IMR-90 (cell line): ENCODE data around the gene FNTB. TPM values are rescaled to one million over a fixed set of nuclear protein-coding genes. Genes with fewer than 3 reads are reported as not detected.

Experiments used
- ATAC-seq: fragments of 200-7000 bp; cut with Tn5 transposase; 2 replicates; pipeline ENCODE4 v1.9.1; 2020; ENCODE audit warnings: low read depth, mild to moderate bottlenecking, moderate library complexity
- BruUV-seq: library from RNA; stranded (reverse); fragments of 400-500 nt; replicated peaks from 2 replicates; lab custom pipeline; 2021; lab: Mats Ljungman, UMichigan
- CTCF ChIA-PET: fragments of 300-600 bp; formaldehyde crosslinking; extraction: SDS; loops from one replicate; lab custom pipeline; 2021; ENCODE audit warnings: antibody characterized with exemption; lab: Yijun Ruan, JAX
- POLR2A ChIA-PET: fragments of 300-600 bp; sonication (Branson Sonifier 250); formaldehyde crosslinking; loops from one replicate; lab custom pipeline; 2022; ENCODE audit warnings: antibody characterized with exemption; ENCODE audit not compliant: unreplicated experiment; lab: Charles Lee
- DNase-seq: peaks from one replicate; pipeline ENCODE4 v3.0.0; 2013
- H2AFZ ChIP-seq: replicated peaks from 2 replicates; pipeline ENCODE3; 2013; ENCODE audit warnings: low read length, mild to moderate bottlenecking; ENCODE audit not compliant: poor library complexity
- H2AK5ac ChIP-seq: 2 replicates; pipeline ENCODE4 v1.6.1; 2013; ENCODE audit warnings: low read depth, low read length, inconsistent platforms
- H2AK9ac ChIP-seq: replicated peaks from 2 replicates; pipeline ENCODE3; 2013; ENCODE audit warnings: mild to moderate bottlenecking, low read depth, low read length, moderate library complexity; ENCODE audit not compliant: poor library complexity
- H2BK120ac ChIP-seq: 2 replicates; pipeline ENCODE4 v1.6.1; 2013; ENCODE audit warnings: low read depth, low read length, inconsistent platforms
- H2BK15ac ChIP-seq: 3 replicates; pipeline ENCODE4 v1.6.1; 2013; ENCODE audit warnings: low read depth, low read length, inconsistent platforms
- H2BK20ac ChIP-seq: 2 replicates; pipeline ENCODE4 v1.6.1; 2013; ENCODE audit warnings: low read depth, mild to moderate bottlenecking, inconsistent platforms, low read length, moderate library complexity
- H2BK5ac ChIP-seq: 2 replicates; pipeline ENCODE4 v1.6.1; 2013; ENCODE audit warnings: mild to moderate bottlenecking, low read depth, low read length, inconsistent platforms; ENCODE audit not compliant: poor library complexity, severe bottlenecking
- H3K14ac ChIP-seq: replicated peaks from 2 replicates; pipeline ENCODE4 v1.6.1; 2013; ENCODE audit warnings: low read depth, low read length, inconsistent platforms
- H3K18ac ChIP-seq: 2 replicates; pipeline ENCODE4 v1.6.1; 2013; ENCODE audit warnings: low read depth, low read length, control low read depth
- H3K23ac ChIP-seq: 2 replicates; pipeline ENCODE4 v1.6.1; 2013; ENCODE audit warnings: low read depth, low read length, inconsistent platforms
- H3K27ac ChIP-seq: 2 replicates; pipeline ENCODE4 v1.5.1; 2013; ENCODE audit warnings: mild to moderate bottlenecking, control low read depth, low read length; ENCODE audit not compliant: insufficient read depth
- H3K27me3 ChIP-seq: 2 replicates; pipeline ENCODE4 v1.6.1; 2013; ENCODE audit warnings: low read length; ENCODE audit not compliant: control insufficient read depth, insufficient read depth
- H3K36me3 ChIP-seq: 2 replicates; pipeline ENCODE4 v1.6.1; 2013; ENCODE audit warnings: low read length, mixed read lengths; ENCODE audit not compliant: control insufficient read depth, insufficient read depth
- H3K4ac ChIP-seq: 2 replicates; pipeline ENCODE4 v1.6.1; 2013; ENCODE audit warnings: low read depth, low read length, inconsistent platforms
- H3K4me1 ChIP-seq: 2 replicates; pipeline ENCODE4 v1.6.1; 2013; ENCODE audit warnings: low read length, mixed read lengths; ENCODE audit not compliant: control insufficient read depth, insufficient read depth
- H3K4me2 ChIP-seq: 2 replicates; pipeline ENCODE4 v1.6.1; 2013; ENCODE audit warnings: low read depth, mild to moderate bottlenecking, control low read depth, low read length, moderate library complexity
- H3K4me3 ChIP-seq: 2 replicates; pipeline ENCODE4 v1.5.1; 2013; ENCODE audit warnings: low read depth, mild to moderate bottlenecking, control low read depth, low read length, moderate library complexity; ENCODE audit not compliant: insufficient read depth
- H3K56ac ChIP-seq: 2 replicates; pipeline ENCODE4 v1.6.1; 2013; ENCODE audit warnings: low read length, inconsistent platforms; ENCODE audit not compliant: insufficient read depth; ENCODE audit errors: extremely low read depth
- H3K79me1 ChIP-seq, 2 experiments: 2 replicates each; pipeline ENCODE4 v1.6.1; 2013; ENCODE audit warnings: low read length in 2 of 2, inconsistent platforms in 1 of 2, low read depth in 1 of 2
- H3K9ac ChIP-seq: 2 replicates; pipeline ENCODE4 v1.6.1; 2013; ENCODE audit warnings: low read depth, low read length, control low read depth
- H3K9me1 ChIP-seq: 2 replicates; pipeline ENCODE4 v1.6.1; 2013; ENCODE audit warnings: low read length, inconsistent platforms; ENCODE audit not compliant: insufficient read depth
- H3K9me3 ChIP-seq: 2 replicates; pipeline ENCODE4 v1.6.1; 2013; ENCODE audit warnings: low read length; ENCODE audit not compliant: control insufficient read depth, insufficient read depth
- H4K20me1 ChIP-seq: 2 replicates; pipeline ENCODE4 v1.6.1; 2013; ENCODE audit warnings: low read length, inconsistent platforms; ENCODE audit not compliant: insufficient read depth
- H4K5ac ChIP-seq: 2 replicates; pipeline ENCODE4 v1.6.1; 2013; ENCODE audit warnings: mild to moderate bottlenecking, low read depth, low read length, control low read depth
- H4K8ac ChIP-seq, 2 experiments: 2 replicates each; pipeline ENCODE4 v1.6.1; 2013; ENCODE audit warnings: low read depth in 2 of 2, low read length in 2 of 2, control low read depth in 1 of 2, inconsistent platforms in 1 of 2
- H4K91ac ChIP-seq: 2 replicates; pipeline ENCODE4 v1.6.1; 2013; ENCODE audit warnings: low read depth, low read length, inconsistent platforms; ENCODE audit not compliant: insufficient read depth
- BHLHE40 ChIP-seq: fragments of 150-350 bp; IDR thresholded peaks from 2 replicates; pipeline ENCODE4 v1.6.1; 2016; ENCODE audit warnings: mild to moderate bottlenecking, low read depth, low read length
- CHD1 ChIP-seq: IDR thresholded peaks from 2 replicates; pipeline ENCODE4 v1.6.1; 2012; ENCODE audit warnings: low read depth, low read length, improper control_type of control experiment
- FOS ChIP-seq: fragments of 150-350 bp; IDR thresholded peaks from 2 replicates; pipeline ENCODE4 v1.6.1; 2016; ENCODE audit warnings: low read depth, low read length
- MAFK ChIP-seq: IDR thresholded peaks from 2 replicates; pipeline ENCODE4 v1.6.1; 2012; ENCODE audit warnings: low read depth, low read length, improper control_type of control experiment
- RAD21 ChIP-seq: IDR thresholded peaks from 2 replicates; pipeline ENCODE4 v1.6.1; 2012; ENCODE audit warnings: low read length, improper control_type of control experiment
- RCOR1 ChIP-seq: IDR thresholded peaks from 2 replicates; pipeline ENCODE4 v1.6.1; 2012; ENCODE audit warnings: mild to moderate bottlenecking, low read length, improper control_type of control experiment; ENCODE audit not compliant: insufficient replicate concordance
- RFX5 ChIP-seq: IDR thresholded peaks from 2 replicates; pipeline ENCODE4 v1.8.0; 2012; ENCODE audit warnings: low read depth, mild to moderate bottlenecking, low read length, moderate library complexity
- SMC3 ChIP-seq: fragments of 150-350 bp; IDR thresholded peaks from 2 replicates; pipeline ENCODE4 v1.6.1; 2016; ENCODE audit warnings: low read depth, mild to moderate bottlenecking, antibody characterized with exemption, low read length, moderate library complexity
- WGBS, 2 experiments: methylation state at CpG; one replicate each; pipeline versions ENCODE4 v1.1.5 to v1.1.7; 2013; ENCODE audit warnings: missing lambda C conversion rate in 2 of 2; ENCODE audit not compliant: insufficient read length in 1 of 2; ENCODE audit errors: extremely low coverage in 2 of 2; 5-methylcytosine and 5-hydroxymethylcytosine counted together
- dilution Hi-C: fragments of 300-500 bp; cut with HindIII; formaldehyde crosslinking; loops from one replicate; pipeline ENCODE4 v1.14.3; 2018; ENCODE audit warnings: low sequenced_read_pairs; ENCODE audit not compliant: unreplicated experiment
- in situ Hi-C: fragments of 300-500 bp; cut with MboI; formaldehyde crosslinking; loops from 3 replicates; pipeline ENCODE4 v1.14.3; 2019; ENCODE audit warnings: low sequenced_read_pairs, inconsistent platforms, mixed read lengths
- intact Hi-C: fragments of 100-400 bp; cut with micrococcal nuclease; formaldehyde crosslinking; loops from 2 replicates; pipeline ENCODE4 v1.10.0; 2022
- polyA plus RNA-seq, 3 experiments: library from polyadenylated mRNA; depleted of rRNA; stranded (reverse); fragments of >200 nt; gene quantifications; 2 replicates each; pipeline ENCODE4 v1.2.3, GENCODE V29; 2012; ENCODE audit warnings: low replicate concordance in 1 of 3
- total RNA-seq: library from RNA; depleted of rRNA; stranded (reverse); fragments of >200 nt; gene quantifications from 2 replicates; pipeline ENCODE4 v1.2.3, GENCODE V29; 2012
- TF ChIP-seq, protein P1 (sequence below): fragments of 150-350 bp; IDR thresholded peaks from 2 replicates; pipeline ENCODE4 v1.6.1; 2017; ENCODE audit warnings: mild to moderate bottlenecking, antibody characterized with exemption, low read length, low read depth
- TF ChIP-seq, protein P2 (sequence below): conservative IDR thresholded peaks from 2 replicates; pipeline ENCODE4 v1.5.1; 2012; ENCODE audit warnings: mild to moderate bottlenecking, low read depth, low read length, improper control_type of control experiment

Gene FNTB
- total and polyA plus RNA-seq, 2 of the 4 experiments (the other 2 are of a cell fraction) = 9.9 to 18.5 TPM

DNA sequence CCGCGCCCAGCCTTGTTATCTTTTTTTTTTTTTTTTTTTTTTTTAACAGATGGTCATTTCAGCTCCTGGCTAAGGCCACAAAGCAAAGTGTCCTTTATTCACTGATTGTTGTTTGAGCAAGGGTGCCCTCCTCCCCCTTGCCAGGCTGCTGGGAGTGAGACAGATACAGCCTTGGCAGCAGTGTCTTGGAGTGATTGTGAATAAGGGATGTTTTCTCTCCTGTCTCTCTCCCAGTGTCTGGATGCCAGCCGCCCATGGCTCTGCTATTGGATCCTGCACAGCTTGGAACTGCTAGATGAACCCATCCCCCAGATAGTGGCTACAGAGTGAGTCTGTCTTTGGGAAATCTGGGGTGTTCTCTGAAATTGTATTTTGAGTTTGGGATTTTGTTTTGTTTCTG is 28.7 kb downstream of the FNTB start:
- Histone ChIP-seq H4K5ac (no peak overlapping the region), H3K4me1 (no peaks in the 10 kb centered on the region), H2BK120ac (no peak overlapping the region), H2AK9ac (no peak overlapping the region), H2AFZ (no peak overlapping the region), H2BK20ac (no peak overlapping the region), H4K91ac (no peak overlapping the region), H3K9me3 (no peaks in the 10 kb centered on the region), H3K9ac (no peak overlapping the region), H2BK5ac (no peak overlapping the region), H3K14ac (no peak overlapping the region), H3K27ac (no peak overlapping the region), H3K18ac (no peak overlapping the region), H3K27me3 (no peaks in the 10 kb centered on the region), H3K23ac (no peak overlapping the region), H3K56ac (no peak overlapping the region), H2BK15ac (no peak overlapping the region), H3K79me1 (no peaks in the 10 kb centered on the region), H3K4ac (no peak overlapping the region), H4K8ac (no peak overlapping the region), H3K4me3 (no peak overlapping the region), H4K20me1 (no peaks in the 10 kb centered on the region), H2AK5ac (no peak overlapping the region), H3K4me2 (no peak overlapping the region), H3K36me3 (peaks cover 15% of the 10 kb centered on the region), H3K9me1 (no peaks in the 10 kb centered on the region)
- ChIA-PET POLR2A (no interaction called here), CTCF (interaction anchor here (1.0 kb wide), 1 partner anchor 31 kb away, joined by 3 read pairs; no protein-coding TSS in a partner anchor)
- in situ Hi-C loops (no loop called here), intact Hi-C loops (no loop called here), dilution Hi-C loops (no loop called here)
- TF ChIP-seq RFX5 (no peak), CHD1 (no peak), MAFK (no peak), RCOR1 (no peak), SMC3 (no peak), BHLHE40 (no peak), RAD21 (no peak), FOS (no peak)
- TF ChIP-seq, protein P1, sequence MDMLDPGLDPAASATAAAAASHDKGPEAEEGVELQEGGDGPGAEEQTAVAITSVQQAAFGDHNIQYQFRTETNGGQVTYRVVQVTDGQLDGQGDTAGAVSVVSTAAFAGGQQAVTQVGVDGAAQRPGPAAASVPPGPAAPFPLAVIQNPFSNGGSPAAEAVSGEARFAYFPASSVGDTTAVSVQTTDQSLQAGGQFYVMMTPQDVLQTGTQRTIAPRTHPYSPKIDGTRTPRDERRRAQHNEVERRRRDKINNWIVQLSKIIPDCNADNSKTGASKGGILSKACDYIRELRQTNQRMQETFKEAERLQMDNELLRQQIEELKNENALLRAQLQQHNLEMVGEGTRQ = no peak
- TF ChIP-seq, protein P2, sequence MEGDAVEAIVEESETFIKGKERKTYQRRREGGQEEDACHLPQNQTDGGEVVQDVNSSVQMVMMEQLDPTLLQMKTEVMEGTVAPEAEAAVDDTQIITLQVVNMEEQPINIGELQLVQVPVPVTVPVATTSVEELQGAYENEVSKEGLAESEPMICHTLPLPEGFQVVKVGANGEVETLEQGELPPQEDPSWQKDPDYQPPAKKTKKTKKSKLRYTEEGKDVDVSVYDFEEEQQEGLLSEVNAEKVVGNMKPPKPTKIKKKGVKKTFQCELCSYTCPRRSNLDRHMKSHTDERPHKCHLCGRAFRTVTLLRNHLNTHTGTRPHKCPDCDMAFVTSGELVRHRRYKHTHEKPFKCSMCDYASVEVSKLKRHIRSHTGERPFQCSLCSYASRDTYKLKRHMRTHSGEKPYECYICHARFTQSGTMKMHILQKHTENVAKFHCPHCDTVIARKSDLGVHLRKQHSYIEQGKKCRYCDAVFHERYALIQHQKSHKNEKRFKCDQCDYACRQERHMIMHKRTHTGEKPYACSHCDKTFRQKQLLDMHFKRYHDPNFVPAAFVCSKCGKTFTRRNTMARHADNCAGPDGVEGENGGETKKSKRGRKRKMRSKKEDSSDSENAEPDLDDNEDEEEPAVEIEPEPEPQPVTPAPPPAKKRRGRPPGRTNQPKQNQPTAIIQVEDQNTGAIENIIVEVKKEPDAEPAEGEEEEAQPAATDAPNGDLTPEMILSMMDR = no peak
- DNase-seq (no peak), ATAC-seq (no peak)
- no TSS peak for BruUV-seq
- no CpG with 5 or more reads among the region's 3 CpGs for WGBS, 2 experiments
